ENCODE results near the gene LRRC51.

The LRRC51 gene

GRCh38 chr11:72072348-72072747 lies 8.3 kb upstream of the LRRC51 start:
- TF ChIP-seq, protein P1, sequence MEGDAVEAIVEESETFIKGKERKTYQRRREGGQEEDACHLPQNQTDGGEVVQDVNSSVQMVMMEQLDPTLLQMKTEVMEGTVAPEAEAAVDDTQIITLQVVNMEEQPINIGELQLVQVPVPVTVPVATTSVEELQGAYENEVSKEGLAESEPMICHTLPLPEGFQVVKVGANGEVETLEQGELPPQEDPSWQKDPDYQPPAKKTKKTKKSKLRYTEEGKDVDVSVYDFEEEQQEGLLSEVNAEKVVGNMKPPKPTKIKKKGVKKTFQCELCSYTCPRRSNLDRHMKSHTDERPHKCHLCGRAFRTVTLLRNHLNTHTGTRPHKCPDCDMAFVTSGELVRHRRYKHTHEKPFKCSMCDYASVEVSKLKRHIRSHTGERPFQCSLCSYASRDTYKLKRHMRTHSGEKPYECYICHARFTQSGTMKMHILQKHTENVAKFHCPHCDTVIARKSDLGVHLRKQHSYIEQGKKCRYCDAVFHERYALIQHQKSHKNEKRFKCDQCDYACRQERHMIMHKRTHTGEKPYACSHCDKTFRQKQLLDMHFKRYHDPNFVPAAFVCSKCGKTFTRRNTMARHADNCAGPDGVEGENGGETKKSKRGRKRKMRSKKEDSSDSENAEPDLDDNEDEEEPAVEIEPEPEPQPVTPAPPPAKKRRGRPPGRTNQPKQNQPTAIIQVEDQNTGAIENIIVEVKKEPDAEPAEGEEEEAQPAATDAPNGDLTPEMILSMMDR (IDR thresholded peaks at IDR 0.05; ENCODE audit: extremely low read depth, missing control alignments) = no peak
- DNase-seq (ENCODE audit: low spot score) = no peak

DNA sequence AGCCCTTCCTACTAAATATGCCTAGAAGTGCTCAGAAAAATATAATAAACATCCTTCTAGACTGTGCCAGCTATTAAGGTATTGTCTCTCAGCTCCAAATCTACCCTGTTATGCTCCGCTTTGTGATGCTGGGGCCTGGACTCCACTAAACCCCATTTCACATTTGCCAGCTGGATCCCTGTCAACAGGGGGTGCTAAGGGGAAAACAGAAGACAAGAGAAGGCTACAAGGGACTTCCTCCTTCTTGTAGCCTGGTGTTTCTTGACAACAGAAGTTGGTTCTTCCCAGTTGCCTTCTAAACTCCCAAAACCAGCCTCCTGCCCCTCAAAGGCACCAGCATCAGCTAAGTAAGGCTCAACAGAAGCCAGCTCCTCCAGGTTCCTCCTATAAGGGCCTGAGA lies 5.5 kb upstream of the LRRC51 start:
- DNase-seq (ENCODE audit: low spot score) = no peak
- TF ChIP-seq, protein P1 (IDR thresholded peaks at IDR 0.05; ENCODE audit: extremely low read depth, missing control alignments) = peak; percentile 22

- no peak for DNase-seq (ENCODE audit: low spot score)
- TF ChIP-seq, protein P1 (IDR thresholded peaks at IDR 0.05; ENCODE audit: extremely low read depth, missing control alignments) = no peak
These were observed 4.9 kb upstream of the LRRC51 start for GRCh38 chr11:72075756-72076155.

DNA sequence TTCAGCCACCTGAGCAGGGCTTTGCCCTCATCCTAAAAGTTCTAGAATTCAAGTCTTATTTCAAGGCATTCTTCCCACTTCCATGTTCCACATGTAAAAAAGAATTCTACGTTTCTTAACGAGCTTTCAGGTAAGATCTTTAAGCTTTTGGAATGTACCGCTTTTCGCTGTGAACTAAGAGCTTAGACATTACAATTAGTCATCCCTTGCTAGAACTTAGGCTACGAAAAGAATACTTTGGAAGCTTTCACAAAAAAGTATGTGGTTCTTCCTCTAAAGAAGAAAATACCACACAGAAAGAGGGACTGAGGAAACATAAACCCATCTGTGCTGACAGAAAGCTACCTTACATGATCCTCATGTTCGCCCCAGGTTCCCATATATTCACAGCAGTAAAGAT lies 2.2 kb upstream of the LRRC51 start:
- DNase-seq (ENCODE audit: low spot score) = no peak
- TF ChIP-seq, protein P1 (IDR thresholded peaks at IDR 0.05; ENCODE audit: extremely low read depth, missing control alignments) = no peak

DNA sequence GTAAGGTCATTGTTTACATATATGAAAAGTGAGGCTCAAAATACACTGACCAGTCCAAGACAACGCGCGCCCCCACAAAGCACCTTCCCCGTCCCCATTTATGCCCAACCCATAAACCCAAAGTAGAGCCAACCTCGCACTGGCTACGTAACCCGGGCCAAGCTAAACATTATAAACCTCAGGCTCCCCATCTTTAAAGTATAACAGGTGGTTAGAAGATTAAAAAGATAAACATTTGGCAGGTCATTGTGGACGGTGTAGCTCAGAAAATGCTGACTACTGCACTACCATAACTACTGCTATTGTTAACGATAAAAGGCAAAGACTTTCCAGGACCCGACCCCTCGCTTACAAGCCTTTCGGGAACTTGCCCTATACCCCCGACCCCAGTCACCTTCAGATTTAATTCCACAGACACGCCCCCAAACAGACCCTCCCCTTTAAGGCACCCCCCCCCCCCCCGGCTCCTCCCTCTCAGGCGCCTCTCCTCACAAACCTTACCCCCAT lies 778 bp upstream of the LRRC51 start:
- no peak for DNase-seq (ENCODE audit: low spot score)
- TF ChIP-seq, protein P1 (IDR thresholded peaks at IDR 0.05; ENCODE audit: extremely low read depth, missing control alignments) = no peak

- no peak for DNase-seq (ENCODE audit: low spot score)
- TF ChIP-seq, protein P1 (IDR thresholded peaks at IDR 0.05; ENCODE audit: extremely low read depth, missing control alignments) = no peak
These were observed 564 bp downstream of the LRRC51 start for GRCh38 chr11:72081184-72081644.

DNA sequence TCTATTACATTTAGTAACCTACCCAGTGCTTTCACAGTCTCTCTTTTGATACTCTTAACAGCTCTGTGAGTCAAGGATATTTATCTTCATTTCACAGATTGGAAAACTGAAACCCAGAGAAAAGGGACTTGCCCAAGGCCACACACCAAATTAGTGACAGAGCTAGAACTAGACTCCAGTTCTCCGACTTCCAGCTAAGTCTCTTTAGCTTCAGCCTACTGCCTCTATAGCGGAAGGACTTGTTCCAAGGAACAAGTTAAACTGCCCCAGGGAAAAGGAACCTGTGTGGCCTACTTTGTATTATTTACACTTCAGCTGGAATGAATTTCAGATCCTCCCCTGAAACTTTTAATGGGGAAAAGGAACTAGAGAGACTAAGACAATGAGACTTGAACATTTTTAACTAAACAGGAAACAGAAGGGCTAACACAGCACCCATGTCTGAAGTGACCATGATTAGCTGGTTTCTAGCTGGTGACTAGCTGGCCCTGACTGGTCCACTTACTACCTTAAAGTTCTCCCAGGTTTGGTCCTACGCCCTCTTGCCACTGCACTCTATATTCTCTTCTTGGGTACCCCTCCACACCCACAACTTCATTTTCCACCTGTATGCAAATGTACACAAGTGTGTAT lies 1.3 kb downstream of the LRRC51 start:
- no peak for DNase-seq (ENCODE audit: low spot score)
- TF ChIP-seq, protein P1 (IDR thresholded peaks at IDR 0.05; ENCODE audit: extremely low read depth, missing control alignments) = no peak

Data from GM20000 (cell line).